GM19238 (cell line): ENCODE measurements around the gene EIF1.
"Not testable (repeated sequence)": the region's sequence is repeated elsewhere in the genome, so short reads cannot be mapped to it uniquely, and the experiment has no call there.

Source experiments
- DNase-seq: peaks from one replicate; pipeline ENCODE4 v3.0.0; 2011; ENCODE audit warnings: low spot score; ENCODE audit not compliant: insufficient read length

The EIF1 gene

DNA sequence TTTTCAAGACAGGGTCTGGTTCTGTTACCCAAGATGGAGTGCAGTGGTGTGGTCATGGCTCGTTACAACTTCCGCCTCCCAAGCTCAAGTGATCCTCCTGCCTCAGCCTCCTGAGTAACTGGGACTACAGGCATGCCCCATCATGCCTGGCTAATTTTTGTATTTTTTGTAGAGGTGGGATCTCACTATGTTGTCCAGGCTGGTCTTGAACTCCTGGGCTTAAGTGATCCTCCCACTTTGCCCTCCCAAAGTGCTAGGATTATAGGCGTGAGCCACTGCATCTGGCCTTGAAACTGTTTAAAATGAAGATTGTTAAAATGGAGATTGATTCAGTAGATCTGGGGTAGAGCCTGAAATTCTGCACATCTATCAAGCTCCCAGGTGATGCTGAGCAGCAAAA is 12.2 kb downstream of the EIF1 start:
- not testable (repeated sequence) for DNase-seq

DNA sequence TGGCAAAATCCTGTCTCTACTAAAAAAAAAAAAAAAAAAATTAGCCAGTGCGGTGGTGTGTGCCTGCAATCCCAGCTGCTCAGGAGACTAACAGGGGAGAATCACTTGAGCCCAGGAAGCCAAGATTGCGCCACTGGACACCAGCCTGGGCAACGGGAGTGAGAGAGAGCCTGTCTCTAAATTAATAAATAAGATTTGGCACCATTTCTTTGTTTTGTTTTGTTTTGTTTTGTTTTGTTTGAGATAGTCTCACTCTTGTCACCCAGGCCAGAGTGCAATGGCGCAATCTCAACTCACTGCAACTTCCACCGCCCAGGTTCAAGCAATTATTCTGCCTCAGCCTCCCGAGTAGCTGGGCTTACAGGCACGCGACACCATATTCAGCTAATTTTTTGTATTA is 14.0 kb downstream of the EIF1 start:
- DNase-seq, result no peak

DNA sequence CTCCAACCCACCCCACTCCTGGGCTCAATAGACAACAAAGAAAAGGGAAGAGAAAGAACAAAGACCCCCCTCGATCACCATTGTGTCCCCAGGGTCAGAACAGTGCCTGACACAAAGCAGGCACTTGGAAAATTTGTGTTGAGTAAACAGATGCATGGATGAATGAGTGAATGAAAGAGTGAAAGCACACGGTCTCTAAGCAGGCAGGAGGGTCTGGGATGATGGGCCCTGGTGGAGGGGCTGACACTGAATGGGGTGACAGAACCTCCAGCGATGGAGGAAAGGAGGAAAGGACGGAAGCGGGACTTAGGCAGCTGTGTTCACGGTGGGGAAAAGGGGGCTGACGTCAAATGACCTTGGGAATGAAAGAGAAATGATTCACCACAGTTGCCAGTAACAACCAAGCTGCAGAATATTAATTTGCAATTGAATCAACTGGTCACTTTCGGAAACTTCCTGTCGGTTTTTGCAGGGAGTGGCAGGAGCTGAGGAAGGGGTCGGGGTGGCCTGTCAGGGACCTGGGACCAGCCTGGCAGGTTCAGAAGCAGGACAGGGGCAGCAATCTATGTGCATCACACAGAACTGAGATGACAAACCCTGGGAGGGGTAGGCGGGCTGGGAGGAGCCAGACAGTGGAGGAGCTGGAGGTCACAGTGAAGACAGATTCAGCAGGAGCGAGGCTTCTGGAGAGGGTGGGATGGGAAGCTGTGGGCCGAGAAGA is 16.7 kb downstream of the EIF1 start:
- DNase-seq, result no peak

DNA sequence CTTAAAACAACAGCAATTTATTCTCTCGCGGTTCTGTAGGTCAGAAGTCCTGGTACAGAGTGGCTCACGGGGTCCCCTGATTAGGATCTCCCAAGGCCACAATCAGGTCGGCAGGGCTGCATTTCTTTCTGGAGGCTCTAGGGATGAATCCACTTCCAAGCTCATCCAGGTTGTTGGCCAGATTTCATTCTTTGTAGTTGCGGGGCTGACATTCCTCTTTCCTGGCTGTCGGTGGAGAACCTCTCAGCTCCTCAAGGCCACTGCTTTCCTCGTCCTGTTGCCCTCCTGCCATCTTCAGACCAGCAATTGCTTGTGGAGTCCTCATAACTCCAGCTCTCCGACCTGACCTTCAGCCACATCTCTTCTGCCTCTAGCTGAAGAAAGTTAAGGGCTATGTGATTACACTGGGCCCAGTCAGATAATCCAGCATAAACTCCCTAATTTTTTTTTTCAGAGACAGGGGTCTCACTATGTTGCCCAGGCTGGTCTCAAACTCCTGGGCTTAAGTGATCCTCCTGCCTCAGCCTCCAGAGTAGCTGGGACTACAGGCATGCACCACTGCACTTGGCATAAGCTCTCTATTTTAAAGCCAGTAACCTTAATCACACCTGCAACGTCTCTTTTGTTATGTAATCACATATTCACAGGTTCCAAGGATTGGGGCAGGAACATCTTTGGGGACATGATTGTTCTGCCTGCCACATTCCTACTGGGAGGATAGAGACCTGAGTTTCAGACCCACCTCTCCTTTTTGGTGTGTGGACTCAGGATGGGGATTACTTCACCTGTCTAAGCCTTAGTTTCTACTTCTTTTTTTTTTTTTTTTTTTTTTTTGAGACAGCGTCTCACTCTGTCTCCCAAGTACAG is 19.4 kb downstream of the EIF1 start:
- no peak for DNase-seq

DNA sequence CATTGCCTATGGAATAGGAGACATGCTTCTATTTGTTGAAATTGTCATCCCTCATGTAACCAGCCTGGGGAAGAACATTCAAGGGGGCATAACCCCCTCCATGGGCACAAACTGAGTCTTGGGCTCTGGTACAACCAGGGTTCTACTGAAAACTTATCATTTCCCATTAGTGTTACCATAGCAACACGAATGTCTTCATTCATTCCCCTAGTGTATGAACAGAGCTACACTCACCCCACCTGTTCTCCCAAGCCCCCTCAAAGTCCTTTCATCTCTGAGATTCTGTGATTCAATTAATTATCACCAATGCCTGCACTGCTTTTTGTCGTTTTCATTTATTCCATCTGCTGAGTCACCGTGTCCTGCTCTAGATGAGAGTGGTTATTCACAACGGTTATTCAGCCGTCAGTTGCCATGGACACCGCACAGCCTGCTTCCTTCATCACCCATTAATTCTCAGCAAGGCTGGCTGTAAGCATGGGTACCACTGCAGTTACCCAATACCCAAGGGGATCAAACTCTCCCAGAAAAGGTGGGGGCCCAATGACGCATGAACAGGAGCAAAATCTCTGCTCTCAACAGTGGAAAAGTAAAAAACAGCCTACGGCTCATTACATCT is 21.9 kb downstream of the EIF1 start:
- no peak for DNase-seq

DNA sequence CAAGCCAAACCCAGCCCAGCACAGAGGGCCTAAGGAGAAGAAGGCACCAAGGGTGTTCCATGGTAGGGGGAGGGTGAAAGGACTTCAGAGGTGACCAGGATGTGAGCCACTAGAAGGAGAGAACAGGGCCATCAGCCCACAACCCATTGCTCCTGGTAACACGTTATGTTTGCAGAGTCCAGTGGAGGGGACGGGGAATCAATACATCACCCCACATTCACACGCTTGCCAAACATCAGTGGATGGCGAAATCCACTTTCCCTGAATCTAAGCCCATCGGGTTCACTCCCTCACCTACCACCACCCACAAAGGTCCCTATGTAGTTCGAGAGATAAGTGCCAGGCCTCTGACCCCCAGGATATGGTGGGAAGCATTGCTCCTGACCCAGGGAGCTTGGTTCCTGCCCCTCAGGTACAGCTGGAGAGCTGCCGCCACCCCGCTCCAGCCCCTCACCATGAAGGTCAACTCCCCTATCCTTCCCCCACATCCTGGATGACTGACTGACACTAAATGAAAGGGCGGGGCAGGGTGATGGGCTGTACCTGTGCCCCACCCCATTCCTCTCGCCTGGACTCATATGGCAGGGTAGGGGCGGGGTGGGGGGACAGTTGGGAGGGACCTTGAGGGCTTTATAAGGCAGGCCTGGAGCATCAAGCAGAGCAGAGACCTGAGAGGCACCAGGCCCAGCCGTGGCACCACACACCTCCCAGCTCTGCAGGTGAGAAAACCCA is 23.1 kb downstream of the EIF1 start, which contains the start of gene GAST:
GAST (plus strand) TSS at position 663 of the 732 bp plus-strand sequence. CDS start 3,106 bp downstream, outside the sequence.
- no peak for DNase-seq

DNA sequence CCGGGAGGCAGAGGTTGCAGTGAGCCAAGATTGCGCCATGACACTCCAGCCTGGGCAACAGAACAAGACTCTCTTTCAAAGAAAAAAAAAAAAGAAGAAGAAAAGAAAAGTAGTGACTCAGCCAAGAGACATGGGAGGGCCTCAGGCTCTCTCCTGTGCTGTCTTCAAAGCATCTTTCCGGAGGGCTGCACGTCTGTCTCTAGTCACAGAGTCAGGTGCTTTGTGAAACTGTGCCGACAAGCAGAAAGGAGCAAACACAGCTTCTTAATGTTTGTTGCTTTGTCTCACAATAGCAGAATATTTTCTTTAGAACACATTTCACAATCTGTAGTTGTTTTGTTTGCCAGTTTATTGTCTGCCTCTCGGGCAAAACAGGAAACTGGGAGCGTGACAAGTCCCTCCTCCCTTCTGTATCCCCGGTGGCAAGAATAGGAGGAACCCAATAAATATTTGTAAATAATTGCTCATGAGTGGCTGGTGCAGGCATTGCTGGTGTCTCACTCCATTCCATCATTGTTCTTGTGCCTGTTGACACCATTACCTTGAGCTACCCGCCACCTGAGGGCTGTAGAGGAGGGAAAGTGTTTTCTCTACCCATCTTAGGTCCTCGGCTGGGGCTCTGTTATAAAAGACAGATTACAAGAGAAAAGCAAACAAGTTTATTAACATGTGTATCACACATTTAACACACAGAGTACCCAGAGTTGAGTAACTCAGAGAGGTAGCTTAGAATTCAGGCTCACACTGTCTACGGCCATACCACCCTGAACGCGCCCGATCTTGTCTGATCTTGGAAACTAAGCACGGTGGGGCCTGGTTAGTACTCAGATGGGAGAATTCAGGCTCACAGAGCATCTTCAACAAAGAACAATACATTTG is 29.0 kb downstream of the EIF1 start:
- DNase-seq, result no peak

DNA sequence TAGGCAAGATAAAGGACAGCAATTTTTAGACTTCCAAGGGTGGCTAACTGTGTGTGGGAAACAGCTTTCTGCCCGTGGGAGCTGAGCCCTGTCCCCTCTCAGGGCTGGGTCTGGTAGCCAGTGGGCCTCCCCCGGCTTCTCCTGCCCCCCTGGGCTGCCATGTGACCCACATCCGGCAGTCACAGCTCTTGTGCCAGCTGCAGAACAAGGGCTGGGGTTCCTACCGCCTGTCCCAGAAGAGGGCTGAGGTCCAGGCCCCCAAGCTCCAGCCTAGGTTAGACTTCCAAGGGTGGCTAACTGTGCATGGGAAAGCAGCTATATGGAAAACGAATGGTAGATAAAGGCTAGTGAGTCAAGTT is 29.6 kb downstream of the EIF1 start:
- DNase-seq, result no peak

DNA sequence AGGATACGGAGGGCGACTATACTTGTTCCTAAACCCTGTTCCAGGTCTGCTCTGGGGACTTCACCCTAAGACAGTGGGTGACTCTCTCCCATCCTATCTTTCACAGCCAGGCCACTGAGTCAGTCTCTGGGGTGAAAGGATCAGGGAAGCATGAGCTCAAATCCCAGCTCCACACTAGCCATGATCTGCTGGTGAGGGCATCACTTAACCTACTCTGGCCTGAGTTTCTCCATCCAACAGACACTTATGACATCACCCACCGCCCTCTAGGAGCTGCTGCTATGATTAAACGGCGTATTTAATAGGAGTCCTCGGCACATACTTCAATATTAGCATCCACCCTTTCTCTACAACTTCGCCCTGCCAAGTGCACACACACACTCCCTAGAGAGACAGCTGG is 33.5 kb downstream of the EIF1 start:
- DNase-seq, result no peak

DNA sequence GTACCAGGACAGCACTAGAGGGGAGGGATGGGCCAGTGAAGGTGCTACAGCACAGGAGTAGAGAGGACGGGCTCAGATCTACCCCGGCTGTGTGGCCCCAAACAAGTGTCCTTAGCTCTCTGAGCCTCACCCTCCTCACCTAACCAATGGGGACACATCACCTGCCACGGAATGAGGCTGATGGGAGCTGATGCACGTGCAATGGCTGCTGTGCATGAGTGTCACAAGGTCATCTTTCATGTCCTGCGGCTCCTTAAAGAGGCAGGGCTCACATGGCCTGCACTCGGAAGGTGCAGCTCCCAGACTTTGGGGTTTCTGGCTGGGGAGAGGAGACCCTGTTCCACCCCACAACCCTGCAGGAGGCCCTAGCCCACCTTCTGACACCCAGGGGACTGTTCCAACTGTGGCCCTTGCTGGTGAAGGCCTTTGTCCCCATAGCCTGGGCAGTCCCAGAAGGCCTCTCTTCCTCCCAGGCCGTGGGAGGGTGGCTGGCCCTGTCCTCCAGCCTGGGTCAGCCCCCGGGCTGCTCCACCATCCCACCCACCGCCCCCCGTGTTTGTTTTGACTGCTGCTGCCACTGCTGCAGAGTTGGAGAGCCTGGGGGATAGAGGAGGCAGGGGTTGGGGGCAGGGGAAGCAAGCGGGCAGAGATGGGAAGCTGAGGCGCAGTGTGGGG is 35.3 kb downstream of the EIF1 start:
- DNase-seq, result no peak

DNA sequence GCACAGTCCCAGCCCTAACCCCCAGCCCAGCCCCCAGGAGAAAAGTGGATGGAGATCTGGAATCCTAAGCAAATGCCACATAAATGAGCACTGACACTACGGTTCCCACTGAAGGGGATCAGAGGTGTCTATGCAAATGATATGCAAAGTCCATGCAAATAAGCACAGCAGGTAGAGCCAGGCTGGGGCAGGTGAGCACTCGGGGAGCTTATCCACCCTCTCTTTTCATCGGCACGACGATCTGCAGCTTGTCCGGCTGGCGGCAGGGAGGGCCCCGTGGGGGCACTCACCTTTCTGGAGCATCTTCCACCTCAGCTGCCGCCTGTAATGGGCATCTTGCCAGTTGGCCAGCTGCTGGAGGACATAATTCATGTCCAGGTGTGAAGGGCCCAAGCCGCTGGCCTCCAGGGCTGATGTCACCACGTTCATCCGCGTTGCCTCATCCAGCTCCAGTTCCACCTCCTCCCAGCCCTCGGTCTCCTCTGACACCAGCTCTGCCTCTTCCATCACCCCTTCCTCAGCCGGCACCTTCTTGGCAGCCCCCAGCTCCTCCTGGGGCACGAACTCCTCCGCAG is 35.9 kb downstream of the EIF1 start:
- DNase-seq, result no peak

DNA sequence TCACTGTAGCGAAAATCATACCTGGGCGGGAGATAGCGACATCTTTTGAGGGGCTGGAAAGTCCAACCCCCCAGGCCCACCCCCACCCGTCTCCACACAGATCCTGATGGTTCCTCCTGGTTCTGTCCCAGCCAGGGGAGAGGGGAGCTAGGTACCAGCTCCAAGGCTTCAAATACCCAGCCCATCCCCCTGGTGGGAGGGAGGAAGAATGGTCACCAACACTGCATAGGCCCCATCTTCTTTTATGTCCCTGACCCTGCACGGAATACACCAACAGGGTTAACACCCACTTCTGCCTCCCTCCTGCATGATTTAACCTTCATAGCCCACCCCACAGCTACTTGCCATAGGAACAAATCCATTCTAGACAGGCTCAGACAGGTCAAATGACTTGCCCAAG is 36.4 kb downstream of the EIF1 start:
- no peak for DNase-seq

DNA sequence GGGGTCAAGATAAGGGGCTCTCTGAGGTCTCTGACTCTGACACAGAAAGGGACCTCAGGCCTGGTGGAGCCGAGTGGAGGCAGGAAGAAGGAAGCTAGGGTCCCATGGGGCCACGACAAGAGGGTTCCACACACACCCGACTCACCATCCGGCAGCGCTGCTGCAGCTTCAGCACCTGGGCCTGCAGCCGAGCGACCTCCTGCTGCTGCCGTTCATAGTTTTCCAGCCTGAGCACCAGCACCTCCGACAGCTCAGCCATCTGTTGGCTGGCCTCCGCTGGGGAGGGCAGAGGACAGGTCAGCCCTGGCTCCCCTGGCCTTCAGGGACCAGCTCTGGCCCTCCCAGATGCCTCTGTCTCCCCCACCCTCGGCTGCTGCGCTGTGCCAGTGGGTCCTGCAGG is 39.4 kb downstream of the EIF1 start:
- no peak for DNase-seq

DNA sequence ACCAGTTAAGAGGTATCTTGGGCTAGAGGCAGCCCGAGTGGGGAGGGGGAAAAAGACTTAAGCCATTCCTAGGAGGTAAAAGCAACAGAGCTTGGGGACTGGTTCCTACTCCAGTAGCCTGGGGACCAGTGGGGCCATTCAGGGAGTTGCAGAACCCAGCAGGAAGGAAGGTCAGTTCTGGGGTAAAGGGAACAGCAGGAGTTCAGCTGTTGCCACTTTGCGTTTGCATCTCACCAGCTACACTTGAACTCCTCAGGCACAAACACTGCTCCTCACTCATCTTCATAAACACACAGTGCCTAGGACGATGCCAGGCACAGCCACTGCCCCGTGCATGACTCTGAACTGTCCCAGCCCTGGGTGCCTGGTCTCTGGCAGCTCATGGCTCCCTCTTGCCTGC is 41.8 kb downstream of the EIF1 start:
- no peak for DNase-seq

DNA sequence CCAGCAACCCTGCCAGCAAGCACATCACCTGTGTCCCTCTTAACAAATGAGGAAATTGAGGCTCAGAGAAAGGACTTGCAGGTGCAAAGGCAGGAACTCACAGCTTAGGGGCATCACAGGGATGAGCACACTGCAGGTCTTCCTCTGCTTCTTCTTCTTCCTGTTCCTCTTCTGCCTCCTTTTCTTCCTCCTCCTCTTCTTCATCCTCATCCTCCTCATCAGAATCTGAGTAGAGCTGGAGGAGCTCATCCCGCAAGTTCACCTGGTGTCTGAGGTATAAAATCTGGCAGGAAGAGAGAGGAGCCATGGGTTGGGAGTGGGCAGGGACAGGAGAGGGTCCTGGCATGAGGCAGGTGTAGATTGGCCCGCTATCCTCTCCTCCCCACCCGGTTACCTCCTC is 43.2 kb downstream of the EIF1 start:
- no peak for DNase-seq

DNA sequence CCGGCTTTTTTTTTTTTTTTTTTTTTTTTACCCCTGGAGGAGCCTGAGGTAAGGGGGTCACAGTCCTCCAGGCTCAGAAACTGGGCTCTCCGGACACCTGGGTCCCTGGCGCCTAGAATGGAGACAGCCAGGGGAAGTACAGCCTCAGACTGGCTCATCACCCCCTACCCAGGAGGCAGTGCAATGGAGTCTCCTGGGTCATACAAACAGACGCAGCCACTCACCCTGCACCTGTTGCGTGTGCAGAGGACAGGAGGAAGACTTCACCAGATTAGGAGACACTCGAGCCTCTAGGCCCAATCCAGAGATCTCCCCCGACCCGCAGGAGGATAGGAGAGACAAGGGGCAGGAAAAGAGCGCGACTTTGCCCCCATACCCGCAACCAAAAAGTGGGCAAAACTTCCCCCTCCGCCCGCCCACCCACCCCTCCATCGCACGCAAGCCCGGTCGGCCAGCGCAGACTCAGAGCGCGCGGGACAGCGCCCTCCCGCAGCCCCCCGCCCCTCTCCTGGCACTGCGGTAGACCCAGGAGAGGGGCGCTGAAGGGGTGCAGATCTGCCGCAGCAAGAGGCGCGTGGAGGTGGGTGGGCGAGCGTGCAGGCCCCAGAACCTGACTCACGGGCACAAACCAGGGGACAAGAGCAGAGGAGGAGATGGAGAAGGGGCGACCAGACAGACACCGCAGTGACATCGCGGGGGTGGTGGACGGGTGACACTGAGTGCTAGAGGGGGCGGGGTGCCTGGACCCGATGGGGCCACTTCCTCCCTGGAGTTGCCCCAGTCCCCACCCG is 44.9 kb downstream of the EIF1 start:
- no peak for DNase-seq

DNA sequence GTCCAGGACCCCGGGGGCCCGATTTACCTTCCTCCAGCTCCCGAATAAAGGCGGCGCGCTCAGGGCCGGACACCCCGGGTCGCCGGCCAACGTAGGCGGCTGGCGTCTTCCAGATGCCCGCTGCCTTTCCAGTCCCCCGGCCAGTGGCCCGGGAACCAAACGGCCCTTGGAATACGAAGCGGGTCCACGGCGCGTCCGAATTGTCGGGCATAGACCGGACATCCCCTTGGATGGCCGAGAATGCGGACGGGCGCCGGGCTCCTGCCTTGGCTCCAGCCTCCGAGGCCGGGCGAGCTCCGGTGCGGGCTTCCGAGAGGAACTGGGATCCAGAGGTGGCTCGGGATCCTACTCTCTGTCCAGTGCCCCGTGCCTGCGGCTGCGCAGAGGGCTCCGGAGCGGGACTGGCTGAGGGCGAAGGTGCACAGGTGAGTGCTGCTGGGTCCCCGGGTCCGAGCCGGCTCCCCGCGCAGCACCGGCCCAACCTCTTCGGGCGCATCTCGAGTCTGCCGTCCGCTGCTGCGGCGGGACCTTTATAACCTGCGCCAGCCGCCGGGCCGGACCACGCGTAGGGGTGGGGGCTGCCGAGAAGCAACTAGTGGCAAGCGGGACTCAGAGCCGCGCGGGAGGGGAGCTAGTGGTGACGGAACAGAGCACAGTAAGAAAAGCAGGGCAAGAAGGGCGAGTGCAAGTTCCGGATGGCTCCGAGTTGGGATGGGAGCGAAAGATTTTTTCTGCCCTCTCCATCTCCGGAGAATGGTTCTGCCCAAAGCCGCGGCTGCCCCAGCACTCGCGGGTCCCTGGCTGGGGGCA is 45.7 kb downstream of the EIF1 start, which contains the start of gene HAP1:
HAP1 (minus strand) TSS at position 505 of the 810 bp plus-strand sequence; CDS start at position 496, 9 bp downstream.
- no peak for DNase-seq

DNA sequence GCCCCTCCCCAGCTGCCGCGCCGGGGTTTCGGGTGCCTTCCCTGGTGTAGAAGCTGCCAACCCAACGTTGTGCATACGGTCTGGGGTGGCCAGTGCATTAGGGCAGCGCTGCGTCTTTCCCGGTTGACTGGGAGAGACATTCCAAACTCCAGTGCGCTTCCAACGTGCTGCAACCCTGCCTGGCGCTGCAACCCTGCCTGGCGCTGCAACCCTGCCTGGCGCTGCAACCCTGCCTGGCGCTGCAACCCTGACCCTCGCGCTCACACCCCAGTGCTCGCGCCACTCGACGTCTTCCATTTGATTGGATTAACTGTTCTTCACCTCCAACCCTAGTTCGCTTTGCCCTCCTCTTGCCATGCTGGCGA is 46.2 kb downstream of the EIF1 start:
- no peak for DNase-seq
